ENCODE data around the gene IL1RL2.

IL1RL2 gene

GRCh38 chr2:102186791-102187495 lies at the start of gene IL1RL2:
IL1RL2 (plus strand) TSS chr2:102187023; CDS start chr2:102187868, 845 bp downstream.
- no peak for DNase-seq

- peak; percentile 56 for DNase-seq
Measured at GRCh38 chr2:102137138-102137537, 49.7 kb upstream of the IL1RL2 start.

DNA sequence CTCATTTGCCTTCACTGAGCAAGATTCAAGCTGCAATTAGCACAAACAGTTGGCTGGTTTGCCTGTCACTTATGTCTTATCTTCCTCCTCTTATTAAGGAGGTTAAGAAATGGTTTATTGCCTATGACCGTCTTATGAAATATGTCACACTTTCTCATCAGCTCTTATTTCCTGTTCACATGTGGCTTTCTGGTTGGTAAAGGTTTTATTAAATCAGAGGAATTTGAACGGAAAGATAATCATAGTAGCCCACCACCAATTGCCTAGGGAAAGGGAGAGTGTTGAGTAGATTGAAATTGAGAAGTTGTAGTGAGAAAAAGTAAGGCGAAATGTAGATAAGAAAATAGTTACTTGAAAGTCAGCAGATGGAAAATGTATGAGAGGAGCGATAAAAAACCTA lies 48.5 kb upstream of the IL1RL2 start:
- no peak for DNase-seq

GRCh38 chr2:102139851-102140250 lies 47.0 kb upstream of the IL1RL2 start:
- no peak for DNase-seq

DNA sequence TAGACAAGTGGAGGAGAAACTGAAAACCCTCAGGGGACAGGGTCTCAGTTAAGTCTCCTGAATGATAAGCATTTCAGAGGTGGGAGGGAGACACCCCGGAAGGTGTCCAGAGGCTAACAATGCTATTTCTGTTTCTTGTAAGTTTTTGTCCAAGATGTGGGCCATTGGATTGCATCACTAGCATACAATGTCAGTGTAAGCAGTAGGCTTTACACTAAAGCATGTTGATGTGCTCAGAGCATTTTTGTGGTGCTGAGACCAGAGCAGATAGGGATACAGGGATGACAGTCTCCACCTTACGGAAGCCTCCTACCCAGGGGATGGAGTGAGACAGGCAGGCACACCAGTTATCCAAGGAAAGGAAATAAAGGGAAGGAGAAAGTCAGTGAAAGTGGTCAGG lies 46.4 kb upstream of the IL1RL2 start:
- no peak for DNase-seq

GRCh38 chr2:102141011-102141943 lies 45.5 kb upstream of the IL1RL2 start:
- no peak for DNase-seq

GRCh38 chr2:102141970-102142828 lies 44.6 kb upstream of the IL1RL2 start, which contains the start of gene IL1R1:
IL1R1 (plus strand) TSS chr2:102142746; CDS start chr2:102157725, 14,979 bp downstream.
- no peak for DNase-seq

- peak; percentile 73 for DNase-seq
Measured at GRCh38 chr2:102142829-102143449, 43.9 kb upstream of the IL1RL2 start.

- no peak for DNase-seq
Measured at GRCh38 chr2:102143450-102143985, 43.3 kb upstream of the IL1RL2 start.

DNA sequence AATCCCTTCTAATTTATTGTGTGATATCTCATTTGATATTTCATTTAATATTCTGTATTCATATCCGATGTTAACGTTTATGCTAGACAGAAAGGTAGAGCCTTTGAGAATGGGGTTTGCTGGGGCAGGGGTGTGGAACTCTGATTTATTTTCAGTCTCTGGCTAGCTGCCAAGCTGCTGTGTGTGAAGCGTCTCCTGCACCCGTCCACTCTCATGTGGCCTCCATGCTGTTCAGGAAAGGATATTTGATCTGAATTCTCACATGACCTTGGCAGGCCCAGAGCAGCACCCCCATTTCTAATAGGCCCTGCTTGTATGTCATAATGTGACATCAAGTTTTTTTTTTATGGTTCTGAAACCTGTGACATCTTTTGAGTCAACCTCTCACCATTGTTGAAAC lies 42.7 kb upstream of the IL1RL2 start:
- DNase-seq, result no peak

DNA sequence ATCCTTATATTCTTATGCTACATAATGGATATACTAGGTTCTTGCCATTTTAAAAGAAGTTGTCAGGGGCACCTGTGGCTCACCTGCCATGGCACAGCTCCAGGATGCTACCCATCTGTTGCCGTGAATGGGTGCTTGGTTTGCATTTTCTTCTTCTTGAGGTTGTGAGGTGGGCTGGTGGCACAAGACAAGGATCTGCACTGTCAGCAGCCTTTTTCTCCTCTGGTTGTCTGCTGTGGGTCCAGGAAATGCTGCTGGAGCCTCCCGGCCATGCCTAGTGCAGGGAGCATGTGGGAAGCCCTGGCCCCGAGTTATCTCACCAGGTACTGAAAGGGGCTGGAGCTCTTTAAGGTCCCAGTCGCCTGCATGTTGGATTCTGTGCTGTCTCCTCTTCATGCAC lies 41.7 kb upstream of the IL1RL2 start:
- no peak for DNase-seq

GRCh38 chr2:102145934-102146333 lies 40.9 kb upstream of the IL1RL2 start:
- DNase-seq, result no peak

- no peak for DNase-seq
Measured at GRCh38 chr2:102147935-102148334, 38.9 kb upstream of the IL1RL2 start.

DNA sequence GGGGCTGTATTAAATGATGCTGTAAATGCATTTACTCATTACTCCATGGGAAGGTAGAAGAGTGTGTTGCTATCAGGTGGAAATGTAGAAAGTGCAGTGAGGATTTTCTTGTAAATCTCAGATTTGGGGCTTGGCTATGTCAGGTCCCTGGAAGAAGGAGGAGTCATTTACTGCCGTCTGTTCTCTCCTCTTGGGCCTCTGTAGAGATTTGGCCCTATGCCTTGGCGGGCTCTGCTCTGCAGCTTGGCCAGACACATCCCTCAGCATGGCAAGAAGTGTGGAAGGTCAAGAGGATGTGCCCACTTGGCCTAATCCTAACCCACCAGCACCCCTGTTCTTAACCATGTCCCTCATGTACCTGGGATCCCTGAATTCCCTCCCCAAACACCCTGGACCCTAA lies 37.6 kb upstream of the IL1RL2 start:
- no peak for DNase-seq

- no peak for DNase-seq
Measured at GRCh38 chr2:102149644-102150455, 37.0 kb upstream of the IL1RL2 start.

DNA sequence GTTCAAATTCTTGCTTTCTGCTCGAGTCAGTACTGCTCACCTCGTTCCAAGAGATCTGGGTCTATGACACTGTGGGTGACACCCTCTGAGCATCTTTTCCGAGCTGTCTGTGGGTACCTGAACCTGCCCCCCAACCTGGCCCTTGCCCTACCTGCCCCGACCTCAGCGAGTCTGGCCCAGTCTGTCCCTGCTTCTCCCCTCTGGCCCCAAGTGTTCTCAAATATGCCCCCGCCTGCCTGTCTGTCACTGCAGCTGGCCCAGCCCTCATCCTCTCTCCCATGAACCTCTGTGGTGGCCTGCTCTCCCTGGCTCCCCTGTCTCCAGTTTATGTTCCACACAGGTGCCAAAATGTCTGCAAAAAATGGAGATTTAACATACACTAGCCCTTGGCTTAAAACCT lies 32.5 kb upstream of the IL1RL2 start:
- no peak for DNase-seq

GRCh38 chr2:102154946-102155702 lies 31.7 kb upstream of the IL1RL2 start:
- no peak for DNase-seq

- no peak for DNase-seq
Measured at GRCh38 chr2:102155703-102156515, 30.9 kb upstream of the IL1RL2 start.

- DNase-seq, result no peak
Measured at GRCh38 chr2:102158011-102158755, 28.6 kb upstream of the IL1RL2 start.

All from kidney glomerular epithelial cell (primary cell).